GM19035 (cell line): ENCODE measurements around the gene NR1H4.
"Not testable (repeated sequence)": the region's sequence is repeated elsewhere in the genome, so short reads cannot be mapped to it uniquely, and the experiment has no call there.

ENCODE experiments used
- ATAC-seq: cut with Tn5 transposase; IDR thresholded peaks from one replicate; pipeline ENCODE4 v1.9.1; 2021; ENCODE audit not compliant: unreplicated experiment

Gene NR1H4

DNA sequence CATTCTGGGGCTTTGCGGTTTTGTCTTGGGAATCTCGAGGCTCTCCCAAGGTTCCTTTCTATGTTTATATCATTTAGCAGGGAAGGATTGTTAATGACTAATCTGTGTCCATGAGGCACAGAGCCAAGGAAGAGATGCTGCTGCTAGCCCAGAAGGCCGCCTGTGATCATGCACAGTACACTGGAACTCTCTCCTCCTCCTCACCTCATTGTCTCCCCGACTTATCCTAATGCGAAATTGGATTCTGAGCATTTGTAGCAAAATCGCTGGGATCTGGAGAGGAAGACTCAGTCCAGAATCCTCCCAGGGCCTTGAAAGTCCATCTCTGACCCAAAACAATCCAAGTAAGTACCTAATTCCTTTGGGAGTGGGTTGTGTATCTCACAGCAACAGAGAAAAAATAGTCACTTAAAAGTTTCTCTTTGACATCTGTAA is at the start of gene NR1H4:
Gene NR1H4, plus strand, starts transcription at position 151 of the 435 bp plus-strand sequence. CDS start 19,458 bp downstream, outside the sequence.
- no peak for ATAC-seq

DNA sequence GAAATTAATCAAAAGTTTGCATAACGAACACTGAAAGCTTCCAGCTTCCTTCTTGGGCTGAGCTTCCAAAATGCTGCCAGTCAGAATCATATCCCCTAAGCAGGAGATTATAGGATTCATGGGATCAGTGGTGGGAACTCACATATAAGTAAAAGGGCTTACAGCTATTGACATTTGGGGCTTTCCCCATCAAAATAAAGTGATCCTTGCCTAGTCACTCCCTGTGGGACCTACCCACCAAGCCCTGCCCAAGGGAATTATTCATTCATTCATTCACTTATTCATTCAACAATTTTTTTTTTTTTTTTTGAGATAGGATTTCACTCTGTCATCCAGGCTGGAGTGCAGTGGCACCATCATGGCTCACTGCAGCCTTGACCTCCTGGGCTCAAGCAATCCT is 47.5 kb upstream of the NR1H4 start:
- no peak for ATAC-seq

DNA sequence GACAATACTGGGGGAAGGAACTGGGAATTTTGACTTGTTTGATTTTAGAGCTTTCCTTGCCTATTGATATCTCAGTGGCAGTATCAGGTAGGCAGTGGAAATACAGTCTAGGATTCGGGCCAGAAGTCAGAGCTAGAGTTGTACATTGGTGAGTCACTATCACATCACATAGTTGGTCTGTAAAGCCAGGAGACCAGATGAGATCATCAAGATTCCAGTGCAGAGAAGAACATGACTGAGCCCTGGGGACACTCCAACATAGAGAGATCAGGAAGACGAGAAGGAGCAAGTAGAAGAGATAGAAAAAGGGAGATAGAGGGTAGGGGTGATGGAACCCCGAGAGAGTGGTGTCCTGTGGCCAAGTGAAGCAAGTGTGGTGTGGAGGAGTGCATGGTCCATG is 46.6 kb upstream of the NR1H4 start:
- ATAC-seq, result no peak

DNA sequence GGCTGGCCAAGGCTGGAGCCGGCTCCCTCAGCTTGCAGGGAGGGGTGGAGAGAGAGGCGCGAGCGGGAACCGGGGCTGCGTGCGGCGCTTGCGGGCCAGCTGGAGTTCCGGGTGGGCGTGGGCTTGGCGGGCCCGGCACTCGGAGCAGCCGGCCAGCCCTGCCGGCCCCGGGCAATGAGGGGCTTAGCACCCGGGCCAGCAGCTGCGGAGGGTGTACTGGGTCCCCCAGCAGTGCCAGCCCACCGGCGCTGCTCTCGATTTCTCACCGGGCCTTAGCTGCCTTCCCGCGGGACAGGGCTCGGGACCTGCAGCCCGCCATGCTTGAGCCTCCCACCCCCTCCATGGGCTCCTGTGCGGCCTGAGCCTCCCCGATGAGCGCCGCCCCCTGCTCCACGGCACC is 43.4 kb upstream of the NR1H4 start:
- ATAC-seq, result not testable (repeated sequence)

DNA sequence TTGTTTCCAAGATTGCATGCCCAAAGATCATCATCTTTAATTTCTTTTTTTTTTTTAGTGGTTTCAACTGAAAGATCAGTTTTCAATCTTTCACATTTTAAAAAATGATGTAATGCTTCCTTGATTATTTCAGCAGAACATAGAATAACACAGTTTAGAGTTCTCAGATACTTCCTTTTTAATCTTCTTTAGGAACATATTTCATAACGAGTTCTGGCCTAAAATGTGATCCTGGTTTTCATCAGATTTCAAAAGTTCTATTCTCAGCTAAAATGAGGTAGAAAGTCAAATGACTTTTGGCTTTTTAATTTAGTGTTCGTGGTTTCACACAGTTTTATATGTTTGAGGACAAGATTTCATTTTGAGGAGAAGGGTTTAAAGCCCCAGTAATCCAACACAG is 40.0 kb upstream of the NR1H4 start:
- ATAC-seq, result no peak

DNA sequence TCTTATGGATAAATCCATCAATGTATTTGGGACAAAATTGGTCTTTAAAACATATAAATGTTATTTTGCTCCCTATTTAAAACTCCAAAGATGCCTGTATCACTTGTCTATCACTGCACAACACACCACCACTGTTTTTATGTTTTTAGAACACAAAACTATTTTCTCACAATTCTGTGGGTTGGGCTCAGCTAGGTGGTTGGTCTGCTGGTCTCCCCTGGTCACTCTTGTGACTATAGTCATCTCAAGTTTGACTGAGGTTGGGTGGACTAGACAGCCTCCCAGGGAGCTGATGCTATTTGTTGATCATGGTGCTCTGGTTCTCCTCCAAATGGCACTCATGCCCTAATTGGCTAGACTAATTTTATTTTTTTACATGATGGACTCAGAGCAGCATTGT is 39.5 kb upstream of the NR1H4 start:
- ATAC-seq, result no peak

DNA sequence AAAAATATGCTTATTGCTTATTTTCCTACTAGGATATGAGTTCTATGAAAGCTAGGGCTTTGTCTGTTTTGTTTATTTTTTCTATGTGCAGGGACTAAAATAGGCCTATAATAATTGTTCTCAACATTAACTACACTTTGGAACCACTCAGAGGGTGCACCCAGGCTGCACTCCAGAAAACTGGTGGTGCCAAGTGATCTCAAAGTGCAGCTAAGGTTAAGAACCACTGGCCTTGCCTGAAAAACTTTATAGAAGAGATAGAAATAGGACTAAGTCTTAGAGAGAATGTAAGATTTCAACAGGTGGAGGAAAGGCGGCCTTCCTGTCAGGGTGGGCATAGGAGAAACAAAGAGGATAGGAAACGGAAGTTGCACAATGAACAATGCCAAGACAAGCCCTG is 37.7 kb upstream of the NR1H4 start:
- ATAC-seq, result no peak

DNA sequence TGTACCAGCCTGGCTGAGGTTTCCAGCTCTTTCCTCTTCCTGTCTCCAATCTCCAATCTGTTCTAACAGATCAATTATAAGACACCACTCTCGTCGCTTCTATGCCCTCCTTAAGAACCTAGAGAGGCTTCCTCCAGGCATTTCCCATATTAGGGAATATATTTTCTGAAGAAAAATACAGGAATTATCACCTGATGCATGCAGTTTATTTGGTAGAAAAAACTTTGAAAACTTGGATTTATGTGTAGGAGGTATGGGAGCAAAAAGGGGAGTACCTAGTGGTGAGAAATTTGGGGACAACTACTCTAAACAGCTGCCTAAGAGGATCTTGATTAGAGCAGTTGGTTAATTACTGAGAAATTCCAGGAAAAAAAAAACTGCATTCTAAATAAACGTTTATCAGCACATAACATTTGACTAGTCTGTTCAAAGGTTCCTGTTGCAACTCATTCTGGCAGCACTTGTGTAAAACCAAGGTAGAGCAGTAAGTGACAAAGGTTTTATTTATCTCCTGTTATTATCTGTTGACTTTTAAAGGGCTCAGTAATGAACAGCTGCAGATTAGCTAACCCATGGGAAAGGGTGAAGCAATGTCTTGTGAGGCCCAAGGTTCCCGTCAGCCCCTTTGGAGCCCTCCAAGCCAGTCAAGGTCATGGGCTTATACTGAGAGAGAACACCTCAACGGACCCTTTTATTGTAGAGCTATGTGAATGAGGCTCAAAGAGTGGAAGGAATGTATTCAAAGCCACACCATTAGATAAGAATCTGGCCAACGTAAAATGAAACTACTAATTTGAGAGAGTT is 36.4 kb upstream of the NR1H4 start:
- ATAC-seq, result no peak

DNA sequence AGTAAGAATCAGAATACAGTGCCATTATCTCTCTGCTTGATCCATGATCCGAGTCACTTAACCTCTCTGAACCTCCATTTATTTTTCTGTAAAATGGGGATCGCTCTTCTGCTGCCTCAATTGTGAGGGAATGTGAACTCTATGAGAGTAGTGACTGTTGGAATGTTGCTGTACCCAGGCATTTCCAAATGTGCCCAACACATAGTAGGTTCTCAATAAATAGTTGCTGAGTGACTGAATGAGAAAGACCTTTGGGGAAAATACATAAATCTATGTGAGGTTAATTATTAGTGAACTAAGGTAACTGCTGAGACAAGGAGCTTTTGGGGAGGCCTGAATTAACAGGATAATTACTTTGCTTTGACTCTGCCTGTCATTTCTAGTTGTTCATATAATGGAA is 33.9 kb upstream of the NR1H4 start:
- no peak for ATAC-seq

DNA sequence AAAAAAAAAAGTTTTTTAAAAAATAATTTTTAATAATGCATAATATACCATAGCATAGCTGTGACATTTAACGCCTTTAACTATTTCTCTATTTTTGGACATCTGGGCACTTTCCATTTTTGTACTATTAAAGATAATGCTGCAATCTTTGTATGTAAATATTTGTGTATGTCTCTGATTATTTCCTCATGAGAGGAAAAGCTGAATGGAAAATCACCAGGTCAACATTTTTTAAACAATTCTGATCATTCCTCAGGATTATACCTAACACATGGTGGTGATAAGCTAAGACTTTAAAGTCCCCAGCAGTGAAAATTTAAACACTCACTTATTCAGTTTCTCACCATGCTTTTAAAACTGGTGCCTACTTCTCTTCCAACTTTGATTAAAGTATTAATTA is 31.3 kb upstream of the NR1H4 start:
- ATAC-seq, result no peak

DNA sequence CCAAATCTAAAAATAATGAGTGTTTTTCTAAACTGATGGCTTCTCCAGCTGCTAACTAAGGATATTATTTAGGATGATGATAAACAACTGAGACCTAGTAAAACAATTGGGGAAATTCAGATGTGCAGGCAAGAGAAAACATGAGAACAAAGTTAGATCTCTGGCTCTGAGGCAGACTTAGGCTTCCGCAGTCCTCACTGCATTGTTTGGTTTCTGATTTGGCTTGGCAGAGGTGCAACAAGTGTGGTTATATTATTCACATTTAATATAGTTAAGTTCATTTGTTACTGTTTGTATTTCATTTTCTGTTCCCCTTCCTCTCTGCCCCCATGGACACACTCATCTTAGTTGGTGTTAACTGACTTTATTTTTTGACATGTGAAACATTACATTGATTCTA is 30.2 kb upstream of the NR1H4 start:
- no peak for ATAC-seq

DNA sequence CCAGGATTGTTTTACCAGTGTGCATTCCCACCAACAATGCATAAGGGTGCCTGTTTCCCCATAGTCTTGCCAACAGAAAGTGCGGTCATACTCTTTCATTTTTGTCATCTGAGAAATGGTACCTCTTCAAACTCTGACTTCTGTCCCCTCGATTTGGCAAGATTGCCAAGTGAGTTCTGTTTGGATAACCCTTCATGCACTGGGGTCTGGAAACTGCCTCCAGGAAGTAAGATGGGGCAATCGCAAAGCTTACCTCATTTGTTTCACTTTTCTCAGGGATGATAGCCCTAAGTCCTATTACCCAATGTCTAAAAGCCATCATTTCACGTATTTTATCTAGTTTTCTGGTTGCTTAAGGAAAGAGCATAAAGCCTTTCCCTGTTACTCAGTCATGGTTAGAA is 28.6 kb upstream of the NR1H4 start:
- no peak for ATAC-seq

DNA sequence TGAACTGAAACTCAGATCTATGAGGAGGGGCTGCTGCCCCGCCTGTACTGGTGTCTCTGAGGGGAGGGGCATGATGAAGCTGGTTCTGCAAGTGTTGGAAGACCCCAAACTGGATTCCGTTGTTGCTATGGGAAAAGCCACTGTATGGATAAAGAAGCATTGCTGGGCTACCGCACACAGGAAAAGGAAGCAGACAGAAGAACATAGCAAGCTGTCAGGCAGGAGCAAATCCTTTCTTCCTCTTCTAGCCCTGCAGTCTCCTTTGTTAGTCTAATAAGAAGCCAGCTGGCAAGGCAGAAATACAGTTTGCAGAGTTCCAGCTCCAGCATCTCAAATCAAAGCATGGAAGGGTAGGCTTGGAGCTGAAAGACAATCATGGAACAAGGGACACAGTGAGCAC is 26.3 kb upstream of the NR1H4 start:
- no peak for ATAC-seq

DNA sequence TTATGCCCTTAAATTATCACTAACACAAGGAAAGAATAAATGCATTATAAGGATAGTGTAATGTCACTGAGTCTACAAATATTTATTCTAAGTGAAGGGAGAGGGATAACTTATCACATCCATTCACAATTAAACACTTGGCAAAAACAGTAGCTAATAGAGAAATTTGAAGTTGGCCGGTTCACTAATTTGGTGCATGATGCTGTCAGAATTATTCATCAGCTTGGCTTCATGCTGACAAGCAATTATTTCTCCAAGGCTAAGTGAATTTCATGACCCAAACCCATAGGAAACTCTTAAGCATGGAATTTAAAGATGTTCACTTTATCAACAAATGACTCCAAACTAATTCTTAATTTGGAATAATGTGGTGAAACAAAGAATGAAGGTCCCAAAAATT is 25.0 kb upstream of the NR1H4 start:
- no peak for ATAC-seq

DNA sequence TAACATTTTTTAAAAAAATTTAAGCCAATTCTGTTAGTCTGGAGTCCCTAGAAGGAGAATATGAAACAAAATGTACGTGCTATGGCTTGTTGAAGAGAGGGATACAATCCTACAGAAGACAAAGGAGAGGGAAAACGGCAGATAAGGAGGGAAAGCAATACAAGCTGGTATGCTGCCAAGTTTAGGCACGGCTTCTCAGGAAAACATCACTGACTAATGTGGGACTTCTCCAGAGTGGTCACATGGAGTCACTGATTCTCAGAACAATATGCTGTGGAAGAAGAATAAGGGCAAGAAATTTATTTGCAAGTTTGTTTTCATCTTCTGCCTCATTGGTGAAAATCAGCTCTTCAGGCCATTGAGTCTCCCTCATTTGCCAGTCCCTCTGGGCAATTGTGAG is 22.9 kb upstream of the NR1H4 start:
- ATAC-seq, result no peak

DNA sequence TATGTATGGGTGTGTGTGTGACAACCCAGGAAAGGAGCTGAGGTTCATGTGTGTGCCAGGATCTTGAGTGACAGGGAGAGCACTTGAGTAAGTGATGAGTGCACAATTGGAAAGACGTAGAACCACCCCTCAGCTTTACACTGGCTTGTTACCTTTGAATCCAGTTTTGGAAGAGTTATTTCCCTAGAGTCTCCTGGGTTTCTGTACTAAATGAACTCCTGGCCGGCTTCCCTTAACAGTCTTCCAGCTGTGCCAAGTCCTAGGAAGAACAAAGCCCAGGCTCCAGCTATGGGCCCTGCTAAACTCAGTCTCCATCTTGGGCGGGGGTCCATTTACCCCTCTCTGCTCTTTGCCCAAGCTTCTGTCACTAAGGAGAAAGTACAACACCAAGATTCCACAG is 19.7 kb upstream of the NR1H4 start:
- ATAC-seq, result no peak

DNA sequence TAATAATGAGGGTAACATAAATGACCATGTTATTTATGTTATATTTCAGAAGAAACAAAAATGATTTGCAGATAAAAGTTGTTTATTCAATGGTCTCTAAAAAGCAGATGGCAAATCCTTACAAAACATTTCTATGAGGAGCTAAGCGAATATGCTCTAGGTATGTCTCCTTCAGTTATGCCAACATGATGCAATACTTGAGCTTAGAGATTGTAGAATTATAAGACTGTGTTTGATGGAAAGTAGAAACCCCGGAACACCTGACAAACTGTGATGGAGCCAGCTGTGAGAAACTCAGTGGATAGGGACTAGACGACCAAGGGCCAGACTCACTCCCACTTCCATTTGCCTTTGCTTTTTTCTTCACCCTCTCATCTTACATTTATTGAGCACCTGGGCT is 17.8 kb upstream of the NR1H4 start:
- ATAC-seq, result no peak

DNA sequence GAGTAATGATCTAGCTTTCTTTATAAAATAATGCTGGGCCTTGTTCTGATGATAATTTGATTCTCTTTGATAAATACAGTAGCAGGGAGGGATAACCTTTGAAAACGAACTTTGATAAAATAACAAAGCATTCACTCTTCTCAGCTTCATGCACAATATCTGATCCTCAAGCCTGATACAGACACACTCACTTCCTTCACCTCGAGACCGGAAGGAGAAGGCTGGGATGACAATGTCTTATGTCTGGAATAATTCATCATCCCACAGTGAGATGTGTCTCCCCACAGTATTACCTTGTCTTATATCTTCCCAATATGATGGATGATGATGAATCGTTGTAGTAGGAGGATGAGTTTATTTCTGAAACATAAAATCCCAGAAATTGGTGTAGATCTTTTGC is 15.5 kb upstream of the NR1H4 start:
- no peak for ATAC-seq

DNA sequence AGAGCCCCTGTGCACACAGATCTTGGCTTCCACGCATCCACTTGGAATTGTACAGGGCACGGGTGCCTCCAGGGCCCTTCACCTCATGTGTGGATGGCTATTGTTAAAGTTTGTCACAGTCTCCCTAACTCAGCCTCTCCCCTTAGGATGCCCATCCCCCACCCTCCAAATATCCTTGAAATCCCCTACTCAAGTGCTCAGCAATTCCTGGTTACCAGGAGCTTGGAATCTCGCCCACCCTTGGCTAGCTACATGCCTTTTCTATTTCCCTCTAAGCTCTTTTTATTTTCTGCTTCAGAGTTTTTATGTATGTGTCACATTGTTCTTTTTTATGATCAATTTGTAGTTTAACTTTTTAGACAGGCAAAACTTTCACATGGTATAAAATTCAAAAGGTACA is 13.0 kb upstream of the NR1H4 start:
- no peak for ATAC-seq

DNA sequence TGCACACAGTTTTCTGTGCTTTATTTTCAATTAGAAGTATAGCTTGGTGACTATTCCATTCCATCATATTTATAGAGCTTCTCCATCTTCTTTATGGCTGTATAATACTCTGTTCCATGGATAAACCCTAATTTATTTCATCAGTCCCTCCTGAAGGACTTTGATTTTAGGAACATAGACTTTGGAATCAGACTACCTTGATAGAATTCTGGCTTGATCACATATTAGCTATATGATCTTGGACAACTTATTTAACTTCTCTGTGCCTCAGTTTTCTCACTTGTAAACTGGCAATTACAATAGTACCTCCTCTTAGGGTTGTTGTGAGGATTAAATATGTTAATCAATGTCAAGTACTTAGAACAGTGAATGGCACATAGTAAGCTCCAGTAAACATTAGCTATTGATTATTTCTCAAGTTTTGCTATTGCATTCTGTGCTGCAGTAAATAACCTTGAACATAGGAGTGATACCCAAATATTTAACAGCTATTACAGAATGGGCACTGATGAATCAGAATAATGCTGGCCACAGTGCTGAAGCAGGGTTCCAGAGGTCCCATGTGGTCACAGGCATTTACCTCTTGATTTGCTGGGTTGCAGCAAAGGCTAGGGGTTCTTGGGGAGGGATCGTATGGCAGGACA is 12.2 kb upstream of the NR1H4 start:
- ATAC-seq, result no peak

DNA sequence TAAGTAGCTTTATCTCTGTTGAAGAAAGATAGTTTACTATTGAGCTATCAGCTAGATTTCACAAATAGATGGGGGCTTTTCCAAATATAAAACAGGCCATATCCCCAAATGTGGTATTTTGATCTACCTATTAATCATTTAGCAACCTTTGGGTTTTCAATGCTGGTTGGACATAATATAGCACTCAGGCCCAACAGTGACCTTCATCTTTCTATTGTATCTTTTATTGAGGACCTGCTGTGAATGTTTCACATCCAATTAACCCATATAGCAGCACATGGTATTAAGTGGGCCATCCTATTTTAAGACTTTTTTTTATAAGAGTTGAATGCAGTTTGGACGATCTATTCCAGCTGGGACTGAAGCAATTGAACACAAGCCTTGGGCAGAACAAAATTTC is 10.0 kb upstream of the NR1H4 start:
- no peak for ATAC-seq

DNA sequence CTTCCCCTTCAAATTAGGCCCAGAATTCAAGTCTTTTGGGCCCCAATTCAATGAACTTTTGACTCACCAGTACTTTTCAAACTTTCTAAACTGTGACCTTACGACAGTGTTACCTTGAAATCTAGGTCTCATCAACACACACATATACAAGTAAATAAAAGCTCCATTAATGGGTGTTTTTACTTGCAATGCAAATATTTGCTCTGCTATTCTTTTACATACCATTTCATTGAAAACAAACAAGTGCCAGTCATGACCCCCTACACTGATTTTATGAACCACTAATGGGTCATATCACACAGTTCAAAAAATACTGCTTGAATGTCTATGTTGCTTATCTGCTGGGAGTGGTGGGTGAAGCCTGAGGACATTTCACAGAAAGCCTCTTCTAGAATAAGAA is 9.1 kb upstream of the NR1H4 start:
- no peak for ATAC-seq

DNA sequence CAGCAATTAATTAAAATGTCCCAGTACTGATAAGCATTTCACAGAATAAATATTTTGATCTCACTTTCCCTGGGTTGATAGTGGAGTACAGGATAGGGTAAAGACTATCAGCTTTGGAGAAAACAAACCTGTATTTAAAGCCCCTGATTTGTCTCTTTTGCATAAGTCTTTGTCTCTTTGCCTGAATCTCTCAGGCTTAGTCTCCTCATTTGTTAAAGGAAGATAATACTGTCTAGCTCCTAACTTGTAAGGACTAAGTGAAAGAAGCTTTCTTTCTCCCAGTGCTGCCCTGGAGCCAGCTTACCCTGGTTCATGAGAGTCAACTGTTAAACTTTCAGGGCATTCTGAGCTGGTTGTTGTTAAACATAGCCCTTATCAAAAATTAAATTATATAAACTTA is 5.5 kb upstream of the NR1H4 start:
- ATAC-seq, result no peak
